HG03060 (cell line): Measurements from ENCODE around the gene CLIP4.

Source experiments
- ATAC-seq: cut with Tn5 transposase; IDR thresholded peaks from one replicate; pipeline ENCODE4 v1.9.1; 2021; ENCODE audit warnings: low read depth, moderate number of reproducible peaks; ENCODE audit not compliant: unreplicated experiment

The CLIP4 gene

GRCh38 chr2:29130295-29130694 is 15.1 kb downstream of the CLIP4 start:
- ATAC-seq: no peak

- no peak for ATAC-seq
Observed at GRCh38 chr2:29134933-29135332, 19.7 kb downstream of the CLIP4 start.

GRCh38 chr2:29139152-29139551 is 23.9 kb downstream of the CLIP4 start:
- no peak for ATAC-seq

- ATAC-seq: no peak
Observed at GRCh38 chr2:29139731-29140130, 24.5 kb downstream of the CLIP4 start.

- ATAC-seq: no peak
Observed at GRCh38 chr2:29143657-29144056, 28.4 kb downstream of the CLIP4 start.

- ATAC-seq: no peak
Observed at GRCh38 chr2:29146197-29146596, 31.0 kb downstream of the CLIP4 start.

- ATAC-seq: no peak
Observed at GRCh38 chr2:29147963-29148362, 32.7 kb downstream of the CLIP4 start.

GRCh38 chr2:29154610-29155009 is 39.4 kb downstream of the CLIP4 start:
- no peak for ATAC-seq

GRCh38 chr2:29155578-29155977 is 40.4 kb downstream of the CLIP4 start:
- ATAC-seq: no peak

GRCh38 chr2:29157131-29157530 is 41.9 kb downstream of the CLIP4 start:
- ATAC-seq: no peak

GRCh38 chr2:29159125-29159524 is 43.9 kb downstream of the CLIP4 start:
- no peak for ATAC-seq

- ATAC-seq: no peak
Observed at GRCh38 chr2:29160184-29160583, 45.0 kb downstream of the CLIP4 start.

GRCh38 chr2:29162204-29162928 is 47.2 kb downstream of the CLIP4 start:
- ATAC-seq: no peak

- ATAC-seq: no peak
Observed at GRCh38 chr2:29164091-29164846, 49.1 kb downstream of the CLIP4 start.

- no peak for ATAC-seq
Observed at GRCh38 chr2:29165362-29166241, 50.4 kb downstream of the CLIP4 start.

GRCh38 chr2:29166242-29167039 is 51.2 kb downstream of the CLIP4 start:
- no peak for ATAC-seq

- ATAC-seq: no peak
Observed at GRCh38 chr2:29174937-29175336, 59.7 kb downstream of the CLIP4 start.

- no peak for ATAC-seq
Observed at GRCh38 chr2:29175338-29175737, 60.1 kb downstream of the CLIP4 start.

GRCh38 chr2:29182334-29182733 is 67.1 kb downstream of the CLIP4 start:
- ATAC-seq: no peak

GRCh38 chr2:29182920-29183319 is 67.7 kb downstream of the CLIP4 start:
- ATAC-seq: no peak
